SK-N-SH (cell line): ENCODE data around the gene TLX2. TPM values are rescaled to one million over a fixed set of nuclear protein-coding genes. Genes with fewer than 3 reads are reported as not detected.

Source experiments
- CTCF ChIA-PET: fragments of 300-600, 350-600 bp; formaldehyde crosslinking; extraction: SDS; loops from one replicate; lab custom pipeline; 2021; lab: Yijun Ruan, JAX
- POLR2A ChIA-PET: fragments of 350-600 bp; sonication (Branson Sonifier 250); formaldehyde crosslinking; extraction: SDS; loops from one replicate; lab custom pipeline; 2020; ENCODE audit warnings: antibody characterized with exemption, inconsistent platforms; lab: Yijun Ruan, JAX
- DNase-seq: peaks from one replicate; pipeline ENCODE4 v3.0.0; 2012
- H2AFZ ChIP-seq: fragments of 200-600 bp; sonication (generic); 2 replicates; pipeline ENCODE4 v1.8.1; 2016; ENCODE audit warnings: antibody characterized with exemption, mild to moderate bottlenecking, low read depth
- H3F3A ChIP-seq: fragments of 200-600 bp; sonication (generic); replicated peaks from 2 replicates; pipeline ENCODE3; 2016; ENCODE audit warnings: antibody characterized with exemption, mild to moderate bottlenecking; ENCODE audit not compliant: insufficient read depth
- H3K27ac ChIP-seq, 2 experiments: fragments of 200-500 bp in 1 of 2; fragments of 200-600 bp in 1 of 2; sonication (Bioruptor generic) in 1 of 2; sonication (generic), shearing (Covaris generic) in 1 of 2; 2 replicates each; pipeline versions ENCODE4 v1.5.1 to v1.6.1; 2014 to 2016; ENCODE audit warnings: low read depth in 2 of 2, inconsistent platforms in 1 of 2, low read length in 1 of 2, mild to moderate bottlenecking in 1 of 2, mixed read lengths in 1 of 2
- H3K27me3 ChIP-seq: fragments of 200-600 bp; sonication (generic), shearing (Covaris generic); 2 replicates; pipeline ENCODE4 v1.6.1; 2016; ENCODE audit warnings: mixed run types; ENCODE audit not compliant: insufficient read depth
- H3K36me3 ChIP-seq, 2 experiments: fragments of 200-500 bp in 1 of 2; fragments of 200-600 bp in 1 of 2; sonication (Bioruptor generic) in 1 of 2; sonication (generic) in 1 of 2; replicated peaks in 1 of 2; 2 replicates each; pipeline versions ENCODE3 to v1.5.1; 2014 to 2016; ENCODE audit warnings: low read length in 1 of 2, mild to moderate bottlenecking in 1 of 2; ENCODE audit not compliant: insufficient read depth in 2 of 2, control insufficient read depth in 1 of 2
- H3K4me1 ChIP-seq, 2 experiments: fragments of 200-500 bp in 1 of 2; fragments of 200-600 bp in 1 of 2; sonication (Bioruptor generic) in 1 of 2; sonication (generic), shearing (Covaris generic) in 1 of 2; 2 replicates each; pipeline versions ENCODE4 v1.5.1 to v1.6.1; 2014 to 2016; ENCODE audit warnings: low read depth in 1 of 2, low read length in 1 of 2, mixed run types in 1 of 2; ENCODE audit not compliant: insufficient read depth in 2 of 2, control insufficient read depth in 1 of 2
- H3K4me2 ChIP-seq: fragments of 200-600 bp; sonication (generic), shearing (Covaris generic); 2 replicates; pipeline ENCODE4 v1.6.1; 2017; ENCODE audit warnings: mixed run types
- H3K4me3 ChIP-seq, 2 experiments: fragments of 200-500 bp in 1 of 2; fragments of 200-600 bp in 1 of 2; sonication (Bioruptor generic) in 1 of 2; sonication (generic), shearing (Covaris generic) in 1 of 2; 2 replicates each; pipeline versions ENCODE4 v1.5.1 to v1.8.1; 2014 to 2016; ENCODE audit warnings: low read depth in 2 of 2, inconsistent platforms in 1 of 2, low read length in 1 of 2, mild to moderate bottlenecking in 1 of 2, mixed read lengths in 1 of 2, moderate library complexity in 1 of 2
- H3K79me2 ChIP-seq: fragments of 200-600 bp; sonication (generic); 2 replicates; pipeline ENCODE4 v1.8.1; 2017; ENCODE audit warnings: mild to moderate bottlenecking; ENCODE audit not compliant: insufficient read depth
- H3K9ac ChIP-seq: fragments of 200-600 bp; sonication (generic); 2 replicates; pipeline ENCODE4 v1.6.1; 2017; ENCODE audit warnings: mixed run types
- H3K9me2 ChIP-seq: fragments of 200-600 bp; sonication (generic); 2 replicates; pipeline ENCODE4 v1.6.1; 2017; ENCODE audit warnings: mixed run types
- H3K9me3 ChIP-seq: fragments of 200-600 bp; sonication (generic); 2 replicates; pipeline ENCODE4 v1.6.1; 2017; ENCODE audit warnings: mixed run types, mild to moderate bottlenecking, moderate library complexity
- H4K20me1 ChIP-seq: fragments of 200-600 bp; sonication (generic); 2 replicates; pipeline ENCODE4 v1.6.1; 2017; ENCODE audit warnings: mild to moderate bottlenecking, mixed run types; ENCODE audit not compliant: insufficient read depth
- CHD2 ChIP-seq: fragments of 150-350 bp; IDR thresholded peaks from 2 replicates; pipeline ENCODE4 v1.6.1; 2018; ENCODE audit warnings: low read length; ENCODE audit not compliant: partially characterized antibody
- ELF1 ChIP-seq: IDR thresholded peaks from 2 replicates; pipeline ENCODE4 v1.4.0; 2012
- GABPA ChIP-seq: IDR thresholded peaks from 2 replicates; pipeline ENCODE4 v1.4.0; 2012; ENCODE audit warnings: low read depth, mild to moderate bottlenecking
- GATA2 ChIP-seq: sonication (generic); formaldehyde crosslinking; IDR thresholded peaks from 2 replicates; pipeline ENCODE4 v1.5.0; 2020; ENCODE audit warnings: mild to moderate bottlenecking, missing genetic modification reagents
- JUND ChIP-seq: IDR thresholded peaks from 2 replicates; pipeline ENCODE4 v1.4.0; 2012
- NFIC ChIP-seq: IDR thresholded peaks from 2 replicates; pipeline ENCODE4 v1.4.0; 2012; ENCODE audit warnings: borderline replicate concordance
- POLR2AphosphoS5 ChIP-seq: IDR thresholded peaks from 2 replicates; pipeline ENCODE4 v1.6.1; 2012; ENCODE audit warnings: low read depth, low read length
- RAD21 ChIP-seq: IDR thresholded peaks from 2 replicates; pipeline ENCODE4 v1.6.1; 2012; ENCODE audit warnings: mild to moderate bottlenecking, low read length
- RCOR1 ChIP-seq: fragments of 150-350 bp; IDR thresholded peaks from 2 replicates; pipeline ENCODE4 v1.6.1; 2017; ENCODE audit warnings: antibody characterized with exemption, low read length
- RXRA ChIP-seq: IDR thresholded peaks from 2 replicates; pipeline ENCODE4 v1.4.0; 2012; ENCODE audit warnings: low read depth, mild to moderate bottlenecking, borderline replicate concordance
- SMC3 ChIP-seq: IDR thresholded peaks from 2 replicates; pipeline ENCODE4 v1.6.1; 2012; ENCODE audit warnings: low read depth, low read length, improper control_type of control experiment
- TAF1 ChIP-seq: IDR thresholded peaks from 2 replicates; pipeline ENCODE4 v1.6.1; 2012; ENCODE audit warnings: low read depth, mild to moderate bottlenecking, low read length, moderate library complexity, borderline replicate concordance
- TCF12 ChIP-seq: IDR thresholded peaks from 2 replicates; pipeline ENCODE4 v1.4.0; 2012
- TEAD4 ChIP-seq: IDR thresholded peaks from 2 replicates; pipeline ENCODE4 v1.4.0; 2012; ENCODE audit warnings: mild to moderate bottlenecking, borderline replicate concordance; ENCODE audit not compliant: insufficient read depth
- WGBS: methylation state at CpG from one replicate; pipeline ENCODE4 v1.1.6; 2017; ENCODE audit warnings: low lambda C conversion rate; 5-methylcytosine and 5-hydroxymethylcytosine counted together
- polyA plus RNA-seq, 3 experiments: library from polyadenylated mRNA; depleted of rRNA; stranded (reverse); fragments of >200 nt; gene quantifications; 2 replicates each; pipeline ENCODE4 v1.2.3, GENCODE V29; 2012
- TF ChIP-seq, protein P1 (sequence below): IDR thresholded peaks from 2 replicates; pipeline ENCODE4 v1.4.0; 2012; ENCODE audit warnings: low read depth
- TF ChIP-seq, protein P2 (sequence below): IDR thresholded peaks from 2 replicates; pipeline ENCODE4 v1.4.0; 2012; ENCODE audit warnings: low read depth, borderline replicate concordance
- TF ChIP-seq, protein P3 (sequence below): IDR thresholded peaks from 2 replicates; pipeline ENCODE4 v1.6.1; 2012; ENCODE audit warnings: mild to moderate bottlenecking, low read depth, low read length, moderate library complexity

TLX2 gene
- polyA plus RNA-seq, 1 of the 3 experiments (the other 2 are of a cell fraction) = 24.5 TPM

DNA sequence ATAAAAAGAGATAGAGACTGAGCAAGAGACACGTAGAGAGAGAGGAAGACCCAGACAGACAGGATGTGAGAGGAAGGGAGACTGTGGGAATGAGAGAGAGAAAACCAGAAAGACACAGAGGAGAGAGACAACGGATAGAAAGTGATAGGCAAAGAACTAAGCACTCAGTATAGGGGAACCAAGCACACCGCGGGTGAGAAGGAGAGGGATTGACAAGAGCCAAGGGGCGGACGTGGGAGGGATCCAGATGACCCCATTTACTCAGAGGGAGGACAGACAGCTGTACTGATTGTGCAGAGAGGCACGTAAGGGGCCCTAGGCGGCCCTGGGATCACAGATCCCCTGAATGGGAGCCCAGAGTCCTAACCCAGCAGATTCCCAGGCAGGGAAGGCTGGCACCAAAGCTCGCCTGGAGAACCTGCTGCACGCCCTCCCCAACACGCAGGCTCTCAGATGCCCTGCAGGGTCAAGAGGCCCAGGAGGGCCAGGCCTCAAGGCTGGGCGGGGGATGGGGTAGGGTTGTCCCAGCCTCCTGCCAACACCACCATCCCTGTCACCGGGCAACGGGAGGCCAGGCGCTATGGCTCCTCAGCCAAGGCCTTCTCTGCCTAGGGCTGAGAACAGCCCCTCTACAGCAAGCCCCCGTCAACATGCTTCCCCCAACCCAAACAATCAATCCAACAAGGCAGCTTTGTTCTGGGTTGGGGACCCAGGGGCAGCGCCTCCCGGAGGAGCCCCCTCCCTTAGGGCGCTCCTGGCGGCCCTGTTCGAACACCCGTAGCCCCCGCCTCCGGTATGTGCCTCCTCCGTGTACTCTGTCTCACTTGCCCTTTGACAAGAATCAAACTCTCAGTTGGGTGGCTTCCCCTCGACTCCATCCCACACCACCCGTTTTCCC is 38.9 kb downstream of the TLX2 start:
- peaks cover 66% of the 10 kb centered on the region for H3K79me2 ChIP-seq
- H3K9ac ChIP-seq = peak overlapping the region; percentile 91
- 26% methylated on average over 22 of the region's 27 CpGs for WGBS
- H3K4me3 ChIP-seq = peak overlapping the region; percentile 86 to 91
- ChIA-PET POLR2A (interaction anchor here (0.6 to 1.6 kb wide), 4 partner anchors 38 to 98 kb away, joined by 3 to 4 read pairs (median 3); partner anchors contain the start of genes INO80B, TLX2 and WBP1), CTCF (interaction anchor here (1.0 to 1.7 kb wide), 7 partner anchors 21 to 70 kb away, joined by 3 to 10 read pairs (median 5); partner anchors contain the start of genes CCDC142 and TTC31)
- peak overlapping the region; percentile 86 for H2AFZ ChIP-seq
- H3K4me2 ChIP-seq = peak overlapping the region; percentile 98
- H3K27me3 ChIP-seq = no peaks in the 10 kb centered on the region
- no peaks in the 10 kb centered on the region for H3K9me2 ChIP-seq
- no peaks in the 10 kb centered on the region for H4K20me1 ChIP-seq
- no peaks in the 10 kb centered on the region for H3K9me3 ChIP-seq
- TF ChIP-seq TEAD4 (no peak), ELF1 (no peak), TCF12 (no peak), CHD2 (peak; percentile 30), POLR2AphosphoS5 (no peak), JUND (no peak)
- TF ChIP-seq, protein P1, sequence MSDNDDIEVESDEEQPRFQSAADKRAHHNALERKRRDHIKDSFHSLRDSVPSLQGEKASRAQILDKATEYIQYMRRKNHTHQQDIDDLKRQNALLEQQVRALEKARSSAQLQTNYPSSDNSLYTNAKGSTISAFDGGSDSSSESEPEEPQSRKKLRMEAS = no peak
- H3F3A ChIP-seq = peaks cover 19% of the 10 kb centered on the region
- peak; percentile 76 for DNase-seq
- H3K27ac ChIP-seq = peak overlapping the region; percentile 92 to 95
- H3K36me3 ChIP-seq = peaks cover 21 to 24% of the 10 kb centered on the region in 2 experiments
- peaks cover 9 to 43% of the 10 kb centered on the region in 2 experiments; a peak in 3 of 4 replicates for H3K4me1 ChIP-seq

DNA sequence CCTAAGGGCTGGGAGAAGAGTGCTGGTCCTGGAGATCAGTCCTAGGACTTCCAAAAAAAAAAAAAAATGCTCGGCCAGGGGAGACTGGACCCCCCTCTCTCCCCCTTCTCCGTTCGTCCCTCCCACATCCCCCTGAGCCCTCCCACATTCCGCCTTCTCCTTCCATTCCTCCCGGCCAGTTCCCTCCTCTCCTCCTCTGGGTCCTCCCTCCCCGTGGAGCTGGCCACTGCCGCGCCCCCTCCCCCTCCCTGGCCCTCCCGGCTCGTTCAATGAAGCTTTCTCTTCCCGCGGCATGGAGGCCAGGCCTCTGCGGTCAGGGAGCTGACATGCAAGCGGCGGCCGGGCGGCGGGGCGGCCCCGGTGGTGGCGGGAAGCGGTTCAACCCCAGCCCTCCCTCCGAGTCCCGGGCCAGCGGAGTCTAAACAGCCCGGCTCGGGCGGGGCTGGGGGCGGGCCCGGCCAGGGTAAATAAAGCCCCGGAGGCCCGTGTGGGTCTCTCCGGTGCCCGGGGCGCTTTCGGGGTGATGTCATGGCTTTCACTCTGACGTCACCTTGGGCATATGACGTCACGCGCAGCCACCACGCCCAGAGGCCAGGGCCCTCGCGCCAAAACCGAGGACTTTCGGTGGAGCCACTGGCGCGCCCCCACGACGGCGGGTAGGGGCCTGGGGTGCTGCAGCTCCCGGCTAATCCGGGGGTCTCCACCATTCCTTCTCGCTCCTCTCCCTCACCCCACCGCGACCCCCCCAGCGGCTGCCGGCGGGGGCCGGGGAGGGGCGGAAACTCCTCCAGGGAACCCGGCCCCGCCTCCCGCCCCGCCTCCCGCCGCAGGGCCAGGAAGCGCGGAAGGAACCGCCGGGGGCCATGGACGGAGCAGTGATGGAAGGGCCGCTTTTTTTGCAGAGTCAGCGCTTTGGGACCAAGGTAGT is 39.9 kb downstream of the TLX2 start, which contains the start of the genes DOK1 and LOXL3:
Gene DOK1 (plus strand): TSS at position 829 of the 928 bp plus-strand sequence. CDS start 35 bp downstream, at position 864.
Gene LOXL3 (minus strand): TSS at position 51 of the 928 bp plus-strand sequence. CDS start 1,308 bp downstream, outside the sequence.
- Histone ChIP-seq H3K9me3 (no peaks in the 10 kb centered on the region), H3K9me2 (no peaks in the 10 kb centered on the region), H3K4me1 (peaks cover 9 to 36% of the 10 kb centered on the region in 2 experiments; a peak in 3 of 4 replicates), H3F3A (peaks cover 20% of the 10 kb centered on the region), H3K4me2 (peak within 1 kb of the TSS; percentile 98), H2AFZ (peak within 1 kb of the TSS; percentile 91), H3K9ac (peak within 1 kb of the TSS; percentile 91), H3K4me3 (peak within 1 kb of the TSS; percentile 86 to 91), H3K27me3 (no peaks in the 10 kb centered on the region), H3K79me2 (peaks cover 66% of the 10 kb centered on the region), H3K27ac (peak within 1 kb of the TSS; percentile 92 to 95), H3K36me3 (peaks cover 21 to 24% of the 10 kb centered on the region in 2 experiments), H4K20me1 (no peaks in the 10 kb centered on the region)
- 1% methylated on average over 21 of the region's 73 CpGs for WGBS
- CTCF ChIA-PET = interaction anchor here (1.0 to 1.6 kb wide), 7 partner anchors 10 to 71 kb away, joined by 3 to 8 read pairs (median 5); partner anchors contain the start of genes CCDC142 and TTC31
- POLR2A ChIA-PET = interaction anchor here (0.7 to 1.6 kb wide), 3 partner anchors 39 to 99 kb away, joined by 3 to 4 read pairs (median 3); partner anchors contain the start of genes INO80B, TLX2 and WBP1
- peak; percentile 98 for DNase-seq
- TF ChIP-seq RCOR1 (no peak), TEAD4 (no peak), RXRA (no peak), POLR2AphosphoS5 (peak; percentile 40; the same call in 1 of the 2 replicates), SMC3 (no peak), NFIC (0 out of 2 replicates have a peak, but pooled peaks have one; percentile 9), CHD2 (peak; percentile 64), ELF1 (0 out of 2 replicates have a peak, but pooled peaks have one; percentile 45), GABPA (no peak), TAF1 (0 out of 2 replicates have a peak, but pooled peaks have one; percentile 23), RAD21 (no peak), GATA2 (CRISPR knock-in tag) (no peak)
- TF ChIP-seq, protein P2, sequence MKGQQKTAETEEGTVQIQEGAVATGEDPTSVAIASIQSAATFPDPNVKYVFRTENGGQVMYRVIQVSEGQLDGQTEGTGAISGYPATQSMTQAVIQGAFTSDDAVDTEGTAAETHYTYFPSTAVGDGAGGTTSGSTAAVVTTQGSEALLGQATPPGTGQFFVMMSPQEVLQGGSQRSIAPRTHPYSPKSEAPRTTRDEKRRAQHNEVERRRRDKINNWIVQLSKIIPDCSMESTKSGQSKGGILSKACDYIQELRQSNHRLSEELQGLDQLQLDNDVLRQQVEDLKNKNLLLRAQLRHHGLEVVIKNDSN = no peak; the same call in 1 of the 2 replicates
- TF ChIP-seq, protein P1 = peak; percentile 54; the same call in 1 of the 2 replicates
- TF ChIP-seq, protein P3, sequence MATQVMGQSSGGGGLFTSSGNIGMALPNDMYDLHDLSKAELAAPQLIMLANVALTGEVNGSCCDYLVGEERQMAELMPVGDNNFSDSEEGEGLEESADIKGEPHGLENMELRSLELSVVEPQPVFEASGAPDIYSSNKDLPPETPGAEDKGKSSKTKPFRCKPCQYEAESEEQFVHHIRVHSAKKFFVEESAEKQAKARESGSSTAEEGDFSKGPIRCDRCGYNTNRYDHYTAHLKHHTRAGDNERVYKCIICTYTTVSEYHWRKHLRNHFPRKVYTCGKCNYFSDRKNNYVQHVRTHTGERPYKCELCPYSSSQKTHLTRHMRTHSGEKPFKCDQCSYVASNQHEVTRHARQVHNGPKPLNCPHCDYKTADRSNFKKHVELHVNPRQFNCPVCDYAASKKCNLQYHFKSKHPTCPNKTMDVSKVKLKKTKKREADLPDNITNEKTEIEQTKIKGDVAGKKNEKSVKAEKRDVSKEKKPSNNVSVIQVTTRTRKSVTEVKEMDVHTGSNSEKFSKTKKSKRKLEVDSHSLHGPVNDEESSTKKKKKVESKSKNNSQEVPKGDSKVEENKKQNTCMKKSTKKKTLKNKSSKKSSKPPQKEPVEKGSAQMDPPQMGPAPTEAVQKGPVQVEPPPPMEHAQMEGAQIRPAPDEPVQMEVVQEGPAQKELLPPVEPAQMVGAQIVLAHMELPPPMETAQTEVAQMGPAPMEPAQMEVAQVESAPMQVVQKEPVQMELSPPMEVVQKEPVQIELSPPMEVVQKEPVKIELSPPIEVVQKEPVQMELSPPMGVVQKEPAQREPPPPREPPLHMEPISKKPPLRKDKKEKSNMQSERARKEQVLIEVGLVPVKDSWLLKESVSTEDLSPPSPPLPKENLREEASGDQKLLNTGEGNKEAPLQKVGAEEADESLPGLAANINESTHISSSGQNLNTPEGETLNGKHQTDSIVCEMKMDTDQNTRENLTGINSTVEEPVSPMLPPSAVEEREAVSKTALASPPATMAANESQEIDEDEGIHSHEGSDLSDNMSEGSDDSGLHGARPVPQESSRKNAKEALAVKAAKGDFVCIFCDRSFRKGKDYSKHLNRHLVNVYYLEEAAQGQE = no peak
